ENCODE measurements around the gene SNRPD1. TPM values are rescaled to one million over a fixed set of nuclear protein-coding genes. Genes with fewer than 3 reads are reported as not detected.
A peak's percentile ranks its signal among the peaks of the same experiment; 100 is the strongest.
"Not testable (repeated sequence)": the region's sequence is repeated elsewhere in the genome, so short reads cannot be mapped to it uniquely, and the experiment has no call there.

The SNRPD1 gene
- total RNA-seq, 5 donors from 2014 or later (not counting 1 experiment from before 2014, with no cell fraction given) = 18.7 to 31.2 (median 30.7) TPM

- ChIA-PET CTCF (interaction anchor here in 1 of 2 donors (0.6 kb wide), 1 partner anchor 36 kb away, joined by 7 read pairs; no protein-coding TSS in a partner anchor), POLR2A (no interaction called here)
- Histone ChIP-seq H3K9me3 (no peaks in the 10 kb centered on the region), H3K27me3 (replicated peaks in 1 of 2; ENCODE audit: control insufficient read depth in 2 of 2, extremely low read depth in 1 of 2, insufficient read depth in 2 of 2, low read length in 1 of 2) (no peaks in the 10 kb centered on the region), H3K36me3 (ENCODE audit: control insufficient read depth in 2 of 2, extremely low read depth in 1 of 2, insufficient read depth in 1 of 2, low read length in 1 of 2) (no peaks in the 10 kb centered on the region), H3K4me1 (ENCODE audit: control insufficient read depth in 1 of 2, extremely low read depth in 1 of 2, insufficient read depth in 2 of 2, low read length in 2 of 2) (peaks cover 2 to 11% of the 10 kb centered on the region in 2 experiments), H3K4me3 (ENCODE audit: control insufficient read depth in 1 of 2, extremely low read depth in 1 of 2, low read length in 1 of 2) (no peak overlapping the region), H3K27ac (ENCODE audit: low read length) (peak overlapping the region; percentile 34)
- peaks cover 15 to 22% (median 16%) of the 10 kb centered on the region in 3 donors for H3K4me1 Mint-ChIP-seq
- ATAC-seq (replicated peaks in 1 of 4) (no peak), DNase-seq (no peak)
- H3K36me3 Mint-ChIP-seq = no peaks in the 10 kb centered on the region
- 18% methylated on average over 2 of the region's 2 CpGs for WGBS (ENCODE audit: insufficient coverage)
- H3K27ac Mint-ChIP-seq = peak overlapping the region in 1 of 2 donors; percentile 66
- no peaks in the 10 kb centered on the region for H3K27me3 Mint-ChIP-seq
- no peaks in the 10 kb centered on the region for H3K9me3 Mint-ChIP-seq
- no peak overlapping the region for H3K4me3 Mint-ChIP-seq
These were observed 7.4 kb upstream of the SNRPD1 start for GRCh38 chr18:21604671-21605070.

- Histone ChIP-seq H3K36me3 (ENCODE audit: control insufficient read depth in 2 of 2, extremely low read depth in 1 of 2, insufficient read depth in 1 of 2, low read length in 1 of 2) (no peaks in the 10 kb centered on the region), H3K9me3 (no peaks in the 10 kb centered on the region), H3K27ac (ENCODE audit: low read length) (peak overlapping the region; percentile 34), H3K4me3 (ENCODE audit: control insufficient read depth in 1 of 2, extremely low read depth in 1 of 2, low read length in 1 of 2) (no peak overlapping the region), H3K4me1 (ENCODE audit: control insufficient read depth in 1 of 2, extremely low read depth in 1 of 2, insufficient read depth in 2 of 2, low read length in 2 of 2) (peaks cover 2 to 9% of the 10 kb centered on the region in 2 experiments), H3K27me3 (replicated peaks in 1 of 2; ENCODE audit: control insufficient read depth in 2 of 2, extremely low read depth in 1 of 2, insufficient read depth in 2 of 2, low read length in 1 of 2) (no peaks in the 10 kb centered on the region)
- no peaks in the 10 kb centered on the region for H3K9me3 Mint-ChIP-seq
- peaks cover 11 to 19% (median 13%) of the 10 kb centered on the region in 3 donors for H3K4me1 Mint-ChIP-seq
- peak overlapping the region in 1 of 2 donors; percentile 66 for H3K27ac Mint-ChIP-seq
- DNase-seq (no peak), ATAC-seq (replicated peaks in 1 of 4) (no peak)
- ChIA-PET POLR2A (no interaction called here), CTCF (interaction anchor here in 1 of 2 donors (0.6 kb wide), 2 partner anchors 35 to 1483 kb away, joined by 4 to 7 read pairs; no protein-coding TSS in a partner anchor)
- H3K4me3 Mint-ChIP-seq = no peak overlapping the region
- no peaks in the 10 kb centered on the region for H3K27me3 Mint-ChIP-seq
- no peaks in the 10 kb centered on the region for H3K36me3 Mint-ChIP-seq
These were observed 6.9 kb upstream of the SNRPD1 start for GRCh38 chr18:21605213-21605612.

GRCh38 chr18:21611401-21612124 lies 551 bp upstream of the SNRPD1 start:
- peak in 1 of 4 experiments; percentile 9 for ATAC-seq (replicated peaks in 1 of 4)
- Histone ChIP-seq H3K4me1 (ENCODE audit: control insufficient read depth in 1 of 2, extremely low read depth in 1 of 2, insufficient read depth in 2 of 2, low read length in 2 of 2) (peaks cover 11 to 21% of the 10 kb centered on the region in 2 experiments), H3K4me3 (ENCODE audit: control insufficient read depth in 1 of 2, extremely low read depth in 1 of 2, low read length in 1 of 2) (peak overlapping the region; percentile 75 to 93), H3K27ac (ENCODE audit: low read length) (peak overlapping the region; percentile 81)
- H3K27me3 Mint-ChIP-seq; H3K9me3 Mint-ChIP-seq; DNase-seq; H3K9me3 ChIP-seq; H3K27me3 ChIP-seq (replicated peaks in 1 of 2; ENCODE audit: control insufficient read depth in 2 of 2, extremely low read depth in 1 of 2, insufficient read depth in 2 of 2, low read length in 1 of 2); H3K36me3 ChIP-seq (ENCODE audit: control insufficient read depth in 2 of 2, extremely low read depth in 1 of 2, insufficient read depth in 1 of 2, low read length in 1 of 2): not testable (repeated sequence)
- Mint-ChIP-seq H3K36me3 (peaks cover 11% of the 10 kb centered on the region), H3K27ac (peak overlapping the region; percentile 97 to 99), H3K4me3 (peak overlapping the region; percentile 98 to 99 (median 98)), H3K4me1 (peaks cover 39 to 46% (median 41%) of the 10 kb centered on the region in 3 donors)
- CTCF ChIA-PET = interaction anchor here (0.6 to 5.5 kb wide), 10 partner anchors 11 to 129 kb away, joined by 3 to 83 read pairs (median 3); partner anchors contain the start of genes ESCO1 (in 2 of the 2), MIB1 (in 2 of the 2) and ABHD3 (in 1 of the 2)
- 56% methylated on average over 21 of the region's 30 CpGs for WGBS (ENCODE audit: insufficient coverage)
- POLR2A ChIA-PET = interaction anchor here (0.6 to 1.4 kb wide), 3 partner anchors 11 to 1838 kb away, joined by 4 to 18 read pairs (median 13); partner anchors contain the start of gene ESCO1 (in 1 of the 2)

- 87% methylated on average over 6 of the region's 9 CpGs for WGBS (ENCODE audit: insufficient coverage)
- H3K27ac Mint-ChIP-seq; H3K27ac ChIP-seq (ENCODE audit: low read length); H3K9me3 Mint-ChIP-seq; ATAC-seq (replicated peaks in 1 of 4); H3K27me3 ChIP-seq (replicated peaks in 1 of 2; ENCODE audit: control insufficient read depth in 2 of 2, extremely low read depth in 1 of 2, insufficient read depth in 2 of 2, low read length in 1 of 2); H3K4me3 ChIP-seq (ENCODE audit: control insufficient read depth in 1 of 2, extremely low read depth in 1 of 2, low read length in 1 of 2); H3K27me3 Mint-ChIP-seq; DNase-seq; H3K4me3 Mint-ChIP-seq; H3K4me1 ChIP-seq (ENCODE audit: control insufficient read depth in 1 of 2, extremely low read depth in 1 of 2, insufficient read depth in 2 of 2, low read length in 2 of 2); H3K9me3 ChIP-seq; CTCF ChIA-PET: not testable (repeated sequence)
- POLR2A ChIA-PET = interaction anchor here in 1 of 2 donors (0.6 kb wide), 1 partner anchor 37 kb away, joined by 3 read pairs; no protein-coding TSS in a partner anchor
- H3K36me3 Mint-ChIP-seq = peaks cover 28% of the 10 kb centered on the region
- peaks cover 25 to 36% (median 31%) of the 10 kb centered on the region in 3 donors for H3K4me1 Mint-ChIP-seq
- H3K36me3 ChIP-seq (ENCODE audit: control insufficient read depth in 2 of 2, extremely low read depth in 1 of 2, insufficient read depth in 1 of 2, low read length in 1 of 2) = peaks cover 3 to 41% of the 10 kb centered on the region in 2 donors
These were observed 9.5 kb downstream of the SNRPD1 start for GRCh38 chr18:21621640-21622039.

GRCh38 chr18:21629089-21629832 lies 17.1 kb downstream of the SNRPD1 start:
- Histone ChIP-seq H3K27ac (ENCODE audit: low read length) (peak overlapping the region; percentile 39), H3K27me3 (replicated peaks in 1 of 2; ENCODE audit: control insufficient read depth in 2 of 2, extremely low read depth in 1 of 2, insufficient read depth in 2 of 2, low read length in 1 of 2) (no peaks in the 10 kb centered on the region), H3K4me3 (ENCODE audit: control insufficient read depth in 1 of 2, extremely low read depth in 1 of 2, low read length in 1 of 2) (no peak overlapping the region), H3K36me3 (ENCODE audit: control insufficient read depth in 2 of 2, extremely low read depth in 1 of 2, insufficient read depth in 1 of 2, low read length in 1 of 2) (peaks cover 0 to 54% of the 10 kb centered on the region in 2 donors), H3K9me3 (no peaks in the 10 kb centered on the region), H3K4me1 (ENCODE audit: control insufficient read depth in 1 of 2, extremely low read depth in 1 of 2, insufficient read depth in 2 of 2, low read length in 2 of 2) (peaks cover 3 to 6% of the 10 kb centered on the region in 2 experiments)
- peaks cover 18 to 22% (median 19%) of the 10 kb centered on the region in 3 donors for H3K4me1 Mint-ChIP-seq
- H3K36me3 Mint-ChIP-seq = peaks cover 31% of the 10 kb centered on the region
- POLR2A ChIA-PET = interaction anchor here in 1 of 2 donors (0.6 kb wide), 1 partner anchor 71 kb away, joined by 8 read pairs; no protein-coding TSS in a partner anchor
- CTCF ChIA-PET = interaction anchor here (0.6 to 0.9 kb wide), 2 partner anchors 29 to 110 kb away, joined by 5 to 6 read pairs; partner anchors contain the start of gene ESCO1 (in 1 of the 2)
- WGBS (ENCODE audit: insufficient coverage) = 63% methylated on average over 3 of the region's 9 CpGs
- no peaks in the 10 kb centered on the region for H3K27me3 Mint-ChIP-seq
- peak overlapping the region; percentile 68 to 79 for H3K27ac Mint-ChIP-seq
- peak overlapping the region in 1 of 3 donors; percentile 3 for H3K4me3 Mint-ChIP-seq
- H3K9me3 Mint-ChIP-seq = no peaks in the 10 kb centered on the region
- DNase-seq (no peak), ATAC-seq (replicated peaks in 1 of 4) (no peak)

- Histone ChIP-seq H3K27ac (ENCODE audit: low read length) (no peak overlapping the region), H3K4me3 (ENCODE audit: control insufficient read depth in 1 of 2, extremely low read depth in 1 of 2, low read length in 1 of 2) (no peak overlapping the region), H3K9me3 (no peaks in the 10 kb centered on the region), H3K27me3 (replicated peaks in 1 of 2; ENCODE audit: control insufficient read depth in 2 of 2, extremely low read depth in 1 of 2, insufficient read depth in 2 of 2, low read length in 1 of 2) (no peaks in the 10 kb centered on the region), H3K36me3 (ENCODE audit: control insufficient read depth in 2 of 2, extremely low read depth in 1 of 2, insufficient read depth in 1 of 2, low read length in 1 of 2) (peaks cover 0 to 36% of the 10 kb centered on the region in 2 donors), H3K4me1 (ENCODE audit: control insufficient read depth in 1 of 2, extremely low read depth in 1 of 2, insufficient read depth in 2 of 2, low read length in 2 of 2) (peaks cover 3 to 6% of the 10 kb centered on the region in 2 experiments)
- DNase-seq (no peak), ATAC-seq (replicated peaks in 1 of 4) (no peak)
- Mint-ChIP-seq H3K27ac (no peak overlapping the region), H3K36me3 (peaks cover 24% of the 10 kb centered on the region), H3K27me3 (no peaks in the 10 kb centered on the region), H3K9me3 (no peaks in the 10 kb centered on the region), H3K4me1 (peaks cover 18 to 20% (median 18%) of the 10 kb centered on the region in 3 donors), H3K4me3 (no peak overlapping the region)
- WGBS (ENCODE audit: insufficient coverage) = no CpG with 5 or more reads among the region's 1 CpG
- CTCF ChIA-PET = interaction anchor here in 1 of 2 donors (0.7 kb wide), 4 partner anchors 26 to 828 kb away, joined by 3 to 4 read pairs (median 3); no protein-coding TSS in a partner anchor
- POLR2A ChIA-PET = interaction anchor here (0.5 to 0.8 kb wide), 2 partner anchors 20 to 32 kb away, joined by 4 to 13 read pairs; partner anchors contain the start of genes ESCO1 (in 1 of the 2) and SNRPD1 (in 1 of the 2)
These were observed 20.3 kb downstream of the SNRPD1 start for GRCh38 chr18:21632393-21632792.

Measured in T-cell (primary cell).